GM10266 (cell line): ENCODE measurements around the gene CTPS1.
A peak's percentile ranks its signal among the peaks of the same experiment; 100 is the strongest.

ENCODE experiments used
- DNase-seq: peaks from one replicate; pipeline ENCODE4 v3.0.0; 2012; ENCODE audit errors: extremely low spot score
- TF ChIP-seq, protein P1 (sequence below): IDR thresholded peaks from 2 replicates; pipeline ENCODE4 v1.5.1; 2012; ENCODE audit warnings: mild to moderate bottlenecking, low read depth; ENCODE audit not compliant: control insufficient read depth, insufficient read depth; ENCODE audit errors: missing control alignments

Gene CTPS1

DNA sequence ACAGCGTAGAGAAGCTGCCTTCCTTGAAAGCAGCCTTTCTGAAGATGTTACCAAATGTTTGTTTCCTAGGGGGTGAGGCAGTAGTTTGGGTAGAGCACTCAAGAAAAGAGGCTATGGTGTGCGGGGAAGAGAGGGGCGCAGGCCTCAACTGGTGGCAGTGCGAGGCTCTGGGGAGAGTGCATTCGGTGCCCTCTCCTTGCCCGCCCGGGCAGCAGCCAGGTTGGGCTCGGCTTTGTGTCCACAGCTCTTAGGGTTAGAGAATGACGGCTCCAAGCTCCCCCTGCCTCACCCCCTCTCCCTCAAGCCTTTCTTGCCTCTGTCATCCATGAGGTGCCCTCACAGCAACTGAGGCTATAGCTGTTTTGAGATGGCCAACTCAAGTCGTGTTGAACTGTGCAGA, 42.9 kb downstream of the CTPS1 start:
- no peak for DNase-seq
- TF ChIP-seq, protein P1, sequence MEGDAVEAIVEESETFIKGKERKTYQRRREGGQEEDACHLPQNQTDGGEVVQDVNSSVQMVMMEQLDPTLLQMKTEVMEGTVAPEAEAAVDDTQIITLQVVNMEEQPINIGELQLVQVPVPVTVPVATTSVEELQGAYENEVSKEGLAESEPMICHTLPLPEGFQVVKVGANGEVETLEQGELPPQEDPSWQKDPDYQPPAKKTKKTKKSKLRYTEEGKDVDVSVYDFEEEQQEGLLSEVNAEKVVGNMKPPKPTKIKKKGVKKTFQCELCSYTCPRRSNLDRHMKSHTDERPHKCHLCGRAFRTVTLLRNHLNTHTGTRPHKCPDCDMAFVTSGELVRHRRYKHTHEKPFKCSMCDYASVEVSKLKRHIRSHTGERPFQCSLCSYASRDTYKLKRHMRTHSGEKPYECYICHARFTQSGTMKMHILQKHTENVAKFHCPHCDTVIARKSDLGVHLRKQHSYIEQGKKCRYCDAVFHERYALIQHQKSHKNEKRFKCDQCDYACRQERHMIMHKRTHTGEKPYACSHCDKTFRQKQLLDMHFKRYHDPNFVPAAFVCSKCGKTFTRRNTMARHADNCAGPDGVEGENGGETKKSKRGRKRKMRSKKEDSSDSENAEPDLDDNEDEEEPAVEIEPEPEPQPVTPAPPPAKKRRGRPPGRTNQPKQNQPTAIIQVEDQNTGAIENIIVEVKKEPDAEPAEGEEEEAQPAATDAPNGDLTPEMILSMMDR, result no peak

DNA sequence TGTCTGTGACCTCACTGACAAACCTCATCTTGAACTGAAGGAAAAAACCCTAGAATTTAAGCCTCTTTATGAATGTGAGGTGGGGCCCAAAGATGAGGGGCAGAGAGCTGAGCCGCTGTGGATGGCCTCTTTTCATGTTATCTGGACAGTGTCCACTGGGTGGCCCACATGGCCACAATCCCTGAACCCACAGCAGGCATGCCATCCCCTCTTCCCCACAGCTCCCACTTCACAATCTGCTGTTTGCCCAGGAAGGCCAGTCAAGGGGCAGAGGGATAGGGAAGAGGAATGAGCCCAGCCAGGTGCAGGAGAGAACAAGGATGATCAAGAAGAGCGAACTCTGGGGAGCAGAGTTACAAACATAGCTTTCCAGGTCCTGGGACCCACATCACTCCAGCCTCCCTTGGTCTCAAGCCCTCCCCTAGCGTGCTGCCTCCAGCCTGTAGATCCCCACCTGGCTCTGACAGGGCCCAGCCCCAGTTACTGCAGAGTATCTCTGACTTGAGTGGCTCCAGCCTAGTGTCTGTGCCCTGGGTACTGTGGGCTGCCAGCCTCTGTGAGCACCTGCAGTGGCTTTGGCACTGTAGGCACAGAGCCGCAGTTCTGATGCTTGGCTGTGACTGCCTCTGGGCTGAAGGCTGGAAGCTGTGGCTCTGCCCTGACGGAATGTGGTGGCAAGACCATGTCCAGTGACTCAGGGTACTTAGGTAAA, 43.9 kb downstream of the CTPS1 start:
- TF ChIP-seq, protein P1, result peak; percentile 12
- no peak for DNase-seq

DNA sequence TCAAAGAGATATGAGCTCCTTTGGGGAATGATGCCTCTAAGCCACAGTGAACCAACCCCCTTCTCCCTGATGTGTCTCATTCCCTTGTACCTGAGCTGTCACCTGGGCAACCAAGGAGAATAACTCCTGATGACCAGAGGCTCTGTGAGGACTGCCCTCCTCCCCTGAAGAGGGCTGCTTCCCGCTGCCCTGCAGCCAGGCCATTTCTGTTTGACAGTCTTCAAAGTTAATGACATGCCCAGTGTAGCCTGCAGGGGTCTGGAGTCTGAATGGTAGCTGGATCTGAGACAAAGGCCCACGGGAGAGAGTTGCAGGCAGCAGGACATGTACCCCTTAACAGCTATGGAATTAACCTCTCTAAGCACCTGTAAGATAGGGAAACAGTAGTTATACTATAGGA, 45.5 kb downstream of the CTPS1 start:
- TF ChIP-seq, protein P1, result no peak
- no peak for DNase-seq

DNA sequence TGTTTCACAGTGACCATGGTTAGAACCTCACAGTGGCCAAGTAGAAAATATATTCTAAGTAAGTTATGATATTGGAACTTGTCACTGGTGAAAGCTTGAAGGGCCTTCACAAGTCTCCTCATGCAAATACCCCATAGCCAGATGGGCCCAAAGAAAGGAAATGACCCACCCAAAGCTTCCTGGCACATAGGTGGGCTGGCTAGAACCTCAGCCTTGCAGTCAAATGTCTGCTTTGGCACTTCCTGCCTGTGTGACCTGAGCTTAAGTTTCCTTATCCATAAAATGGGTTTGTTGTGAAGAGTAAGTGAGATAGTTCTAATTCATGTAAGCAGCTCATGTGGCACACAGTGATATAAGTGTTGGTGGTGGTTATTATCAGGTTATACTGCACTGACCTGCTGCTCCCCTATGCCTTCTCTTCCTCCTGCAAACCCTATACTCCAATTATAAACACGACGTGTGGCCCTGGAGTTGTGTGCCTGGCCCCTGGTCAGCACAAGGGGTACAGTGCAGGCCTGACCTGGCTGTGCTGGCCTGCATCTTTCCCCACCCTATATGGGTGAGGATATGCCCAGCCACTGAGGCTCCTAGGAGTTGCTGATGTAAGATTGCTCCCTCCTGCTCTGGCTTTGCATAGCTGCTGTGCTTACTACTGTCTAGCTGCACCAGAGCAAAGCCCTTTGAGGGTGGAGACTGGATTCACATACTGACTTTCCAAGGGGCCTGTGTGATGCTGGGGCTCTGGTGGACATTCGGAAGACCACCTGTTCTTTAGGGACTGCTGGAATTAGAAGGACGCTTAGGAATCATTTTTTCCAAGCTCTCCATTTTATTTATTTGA, 46.7 kb downstream of the CTPS1 start:
- no peak for DNase-seq
- TF ChIP-seq, protein P1, result no peak

DNA sequence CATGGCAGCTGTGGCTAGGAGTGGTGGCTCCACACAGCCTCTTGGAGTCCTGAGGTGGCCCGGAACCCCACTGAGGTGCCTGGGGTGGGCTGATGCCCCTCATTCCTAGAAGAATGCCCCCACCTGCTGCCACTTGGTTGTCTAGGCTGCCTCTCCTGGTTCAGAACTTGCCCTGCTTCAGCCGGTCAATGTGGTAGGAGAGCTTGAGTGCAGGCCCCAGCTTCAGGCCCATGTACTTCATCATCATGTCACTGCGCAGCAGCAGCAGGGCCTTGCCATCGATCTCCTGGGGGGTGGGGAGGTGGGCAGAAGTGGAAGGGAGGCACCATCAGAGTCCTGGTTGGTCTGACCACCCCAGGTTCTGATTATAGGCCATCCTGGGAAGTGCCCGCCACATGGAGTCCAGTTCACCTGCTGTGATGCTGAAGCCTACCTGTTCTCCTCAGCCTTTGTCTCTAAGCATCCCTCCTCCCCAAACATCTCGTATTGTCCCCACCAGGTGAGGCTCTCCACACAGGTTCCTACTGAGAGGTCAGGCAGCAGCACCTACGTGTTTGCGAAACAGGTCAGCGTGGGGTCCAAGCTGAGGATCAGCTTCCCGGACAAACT, 48.6 kb downstream of the CTPS1 start:
- DNase-seq, result no peak
- TF ChIP-seq, protein P1, result no peak

DNA sequence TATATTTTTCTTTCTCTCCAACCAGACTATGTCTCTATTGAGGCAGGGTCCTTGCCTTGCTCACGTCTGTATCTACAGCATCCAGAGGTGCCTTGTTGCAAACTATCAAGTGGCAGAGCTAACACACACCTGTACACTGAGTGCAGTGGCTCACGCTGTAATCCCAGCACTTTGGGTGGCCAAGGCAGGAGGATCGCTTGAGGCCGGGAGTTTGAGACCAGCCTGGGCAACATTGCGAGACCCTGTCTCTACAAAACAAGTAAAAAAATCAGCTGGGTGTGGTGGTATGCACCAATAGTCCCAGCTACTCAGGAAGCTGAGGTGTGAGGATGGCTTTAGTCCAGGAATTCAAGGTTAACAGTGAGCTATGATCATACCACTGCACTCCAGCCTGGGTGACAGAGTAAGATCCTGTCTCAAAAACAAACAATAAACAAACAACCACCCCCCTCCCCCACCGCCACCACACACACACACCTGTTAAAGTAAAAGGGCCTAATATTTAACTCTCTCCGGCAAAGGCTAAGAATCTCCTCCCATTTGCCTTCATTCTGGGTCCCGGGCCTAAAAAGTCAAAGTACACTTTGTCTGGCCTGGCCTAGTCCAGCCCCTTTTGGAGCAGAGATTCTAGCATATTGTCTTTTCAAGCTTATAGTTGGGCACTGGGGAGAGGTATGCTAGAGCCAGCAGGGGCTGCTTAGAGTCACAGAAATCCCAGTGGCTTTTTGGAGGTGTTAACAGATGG, 51.5 kb downstream of the CTPS1 start:
- TF ChIP-seq, protein P1, result no peak
- DNase-seq, result no peak
